Pancreas (tissue), 10 donors: ENCODE data around the gene SMARCA1. TPM values are rescaled to one million over a fixed set of nuclear protein-coding genes. Genes with fewer than 3 reads are reported as not detected.

Experiments
- ATAC-seq, 4 donors: fragments of 200-7000 bp; cut with Tn5 transposase; one replicate each; pipeline versions ENCODE4 v1.8.0 to v1.9.1; 2020; ENCODE audit warnings: mild to moderate bottlenecking in 4 of 4, moderate library complexity in 4 of 4
- DNase-seq, 6 donors: peaks; one replicate each; pipeline ENCODE4 v3.0.0-alpha.2; 2020
- FAIRE-seq: peaks from 2 replicates; lab custom pipeline; 2012; peaks lifted over from hg19 to GRCh38; lab: Jason Lieb, UNC
- H3K27ac ChIP-seq, 4 donors: fragments of 200-600 bp; sonication (generic); 1 replicate in 3 of 4; 2 replicates in 1 of 4; pipeline versions ENCODE4 v1.5.0 to v1.8.0; 2020
- H3K27me3 ChIP-seq, 4 donors: fragments of 200-600 bp; one replicate each; pipeline ENCODE4 v1.8.0; 2021
- H3K36me3 ChIP-seq, 3 donors: fragments of 200-600 bp; sonication (generic) in 1 of 3; one replicate each; pipeline versions ENCODE4 v1.5.0 to v1.8.0; 2020 to 2021
- H3K4me1 ChIP-seq, 3 donors: fragments of 200-600 bp; one replicate each; pipeline ENCODE4 v1.8.0; 2021
- H3K4me3 ChIP-seq, 4 donors: fragments of 200-600 bp; sonication (generic) in 2 of 4; one replicate each; pipeline versions ENCODE4 v1.5.0 to v1.8.0; 2020 to 2021
- H3K9me3 ChIP-seq, 4 donors: fragments of 200-600 bp; one replicate each; pipeline ENCODE4 v1.8.0; 2021
- CTCF ChIP-seq, 4 donors: fragments of 200-600 bp; sonication (generic) in 3 of 4; IDR thresholded peaks; one replicate each; pipeline versions ENCODE4 v1.5.0 to v1.8.0; 2021; ENCODE audit warnings: antibody characterized with exemption in 4 of 4
- WGBS, 2 donors: extraction: QIAGEN DNeasy Blood & Tissue Kit; methylation state at CpG; one replicate each; pipeline ENCODE4 v1.1.7; 2013; 5-methylcytosine and 5-hydroxymethylcytosine counted together
- intact Hi-C, 3 donors: fragments of 100-400 bp; cut with DNase I; formaldehyde crosslinking; loops; one replicate each; pipeline versions ENCODE4 v1.11.1 to v1.14.2; 2022
- polyA plus RNA-seq, 2 donors: library from polyadenylated mRNA; stranded (reverse); fragments of 200-250 nt; gene quantifications; one replicate each; pipeline ENCODE4 v1.2.3, GENCODE V29; 2013
- total RNA-seq, 6 donors: library from RNA; stranded (reverse); fragmentation: NEBNext Ultra II Directional in 4 of 6; extraction: Animal tissue kit (Norgen Biotek cat#: 25700) in 4 of 6; gene quantifications; one replicate each; pipeline versions ENCODE4 v1.2.1 to v1.2.4, GENCODE V29; 2021 to 2023
- donor health status: healthy with polysubstance abuse.
- donor health status: DM: no; HTN: no; CAD: no; lungs with moderate emphysema.
- donor health status: DM: no; HTN: no; CAD: no.
- donor health status: control.
- donor health status: control.
- donor health status: Bipolar disorder and iron deficiency.
- donor health status: DM: yes; HTN: yes; CAD: no.
- donor health status: DM: no; HTN: no; CAD: no.
- donor health status: DM: no; HTN: no; CAD: no.
- donor health status: DM: yes; HTN: yes; CAD: no.

Gene SMARCA1
- total and polyA plus RNA-seq, 8 donors = 6.8 to 27.6 (median 11.4) TPM

DNA sequence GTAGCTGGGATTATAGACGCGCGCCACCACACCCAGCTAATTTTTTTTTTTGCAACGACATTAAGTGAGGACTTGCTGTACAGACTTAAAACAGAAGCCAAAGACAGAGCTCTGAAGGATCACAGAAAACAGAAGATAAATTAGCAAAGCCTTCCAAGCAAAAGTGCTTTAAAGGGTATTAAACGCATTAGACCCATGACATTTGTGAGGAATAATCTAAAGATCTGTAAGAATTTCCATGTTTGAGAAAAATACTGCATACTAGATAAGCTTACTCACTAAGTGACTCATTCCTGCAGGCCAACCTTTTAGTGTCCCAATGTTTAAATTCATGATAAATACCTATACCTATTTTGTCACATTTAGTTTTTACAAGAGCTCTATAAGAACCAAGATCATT is 27.4 kb downstream of the SMARCA1 start:
- intact Hi-C loops = no loop called here
- H3K4me3 ChIP-seq = no peak overlapping the region
- no peak for FAIRE-seq
- no peaks in the 10 kb centered on the region for H3K4me1 ChIP-seq
- WGBS, 2 donors = 73 to 95% methylated on average over 5 of the region's 5 CpGs
- H3K27me3 ChIP-seq = no peaks in the 10 kb centered on the region
- no peak for ATAC-seq
- H3K36me3 ChIP-seq = peaks cover 0 to 5% (median 0%) of the 10 kb centered on the region in 3 donors
- TF ChIP-seq CTCF (IDR thresholded peaks at IDR 0.05) = no peak
- H3K27ac ChIP-seq = no peak overlapping the region
- no peak for DNase-seq
- H3K9me3 ChIP-seq = no peaks in the 10 kb centered on the region

DNA sequence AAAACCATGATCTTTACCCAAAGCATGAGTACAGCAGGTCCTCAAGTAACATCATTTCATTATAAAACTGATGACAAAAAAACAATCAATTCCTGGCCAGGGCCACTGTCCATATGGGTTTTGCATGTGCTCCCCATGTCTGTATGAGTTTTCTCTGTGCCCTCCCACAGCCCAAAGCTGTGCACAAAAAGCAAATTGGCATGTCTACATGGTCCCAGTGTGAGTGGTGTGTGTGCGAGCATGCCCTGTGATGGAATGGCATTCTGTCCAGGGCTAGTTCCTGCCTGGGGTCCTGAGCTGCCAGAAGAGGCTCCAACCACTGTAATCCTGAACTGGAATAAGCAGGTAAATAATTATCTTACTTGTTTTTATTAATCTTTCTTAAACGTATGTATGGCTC is 28.4 kb downstream of the SMARCA1 start:
- FAIRE-seq (no peak), DNase-seq (no peak), ATAC-seq (no peak)
- no peaks in the 10 kb centered on the region for H3K4me1 ChIP-seq
- no peak overlapping the region for H3K27ac ChIP-seq
- H3K36me3 ChIP-seq = peaks cover 0 to 5% (median 0%) of the 10 kb centered on the region in 3 donors
- H3K27me3 ChIP-seq = no peaks in the 10 kb centered on the region
- no peak overlapping the region for H3K4me3 ChIP-seq
- WGBS, 2 donors = 68 to 75% methylated on average over 2 of the region's 2 CpGs
- intact Hi-C loops = no loop called here
- TF ChIP-seq CTCF (IDR thresholded peaks at IDR 0.05) = no peak
- no peaks in the 10 kb centered on the region for H3K9me3 ChIP-seq

GRCh38 chrX:129493643-129494042 is 29.6 kb downstream of the SMARCA1 start:
- ATAC-seq = no peak
- no peak for FAIRE-seq

GRCh38 chrX:129490330-129490729 is 33.0 kb downstream of the SMARCA1 start:
- WGBS, 2 donors = 64 to 87% methylated on average over 2 of the region's 2 CpGs
- no peak for DNase-seq
- Histone ChIP-seq H3K4me1 (no peaks in the 10 kb centered on the region), H3K9me3 (no peaks in the 10 kb centered on the region), H3K27me3 (peaks cover 0 to 12% (median 0%) of the 10 kb centered on the region in 4 donors), H3K36me3 (peaks cover 0 to 8% (median 0%) of the 10 kb centered on the region in 3 donors), H3K27ac (no peak overlapping the region), H3K4me3 (no peak overlapping the region)
- intact Hi-C loops = no loop called here
- no peak for TF ChIP-seq CTCF (IDR thresholded peaks at IDR 0.05)
- no peak for ATAC-seq
- FAIRE-seq = no peak

More at GRCh38 chrX:129493643-129494042, 29.6 kb downstream of the SMARCA1 start:
- H3K27me3 ChIP-seq = peaks cover 0 to 5% (median 0%) of the 10 kb centered on the region in 4 donors
- WGBS, 2 donors = 56 to 77% methylated on average over 4 of the region's 4 CpGs
- no peak for TF ChIP-seq CTCF (IDR thresholded peaks at IDR 0.05)
- H3K27ac ChIP-seq = no peak overlapping the region
- DNase-seq = no peak
- no peak overlapping the region for H3K4me3 ChIP-seq
- no peaks in the 10 kb centered on the region for H3K9me3 ChIP-seq
- peaks cover 0 to 5% (median 0%) of the 10 kb centered on the region in 3 donors for H3K36me3 ChIP-seq
- no peaks in the 10 kb centered on the region for H3K4me1 ChIP-seq
- intact Hi-C loops = no loop called here

DNA sequence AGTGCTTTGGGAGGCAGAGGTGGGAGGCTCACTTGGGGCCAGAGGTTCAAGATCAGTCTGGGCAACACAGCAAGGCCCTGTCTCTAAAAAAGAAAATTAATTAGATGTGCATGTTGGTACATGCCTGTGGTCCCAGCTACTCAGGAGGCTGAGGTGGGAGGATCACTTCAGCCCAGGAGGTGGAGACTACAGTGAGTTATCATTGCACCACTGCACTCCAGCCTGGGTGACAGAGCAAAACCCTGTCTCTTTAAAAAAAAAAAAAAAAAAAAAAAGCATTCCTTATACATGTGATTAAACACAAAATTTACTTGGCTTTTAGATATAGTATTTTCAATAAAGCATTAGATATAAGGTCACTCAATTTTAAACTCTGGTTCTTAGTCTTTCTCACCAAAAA is 34.9 kb downstream of the SMARCA1 start:
- no peak overlapping the region for H3K4me3 ChIP-seq
- H3K27ac ChIP-seq = no peak overlapping the region
- no peaks in the 10 kb centered on the region for H3K4me1 ChIP-seq
- H3K9me3 ChIP-seq = no peaks in the 10 kb centered on the region
- TF ChIP-seq CTCF (IDR thresholded peaks at IDR 0.05) = no peak
- H3K27me3 ChIP-seq = peaks cover 0 to 12% (median 0%) of the 10 kb centered on the region in 4 donors
- ATAC-seq (no peak), FAIRE-seq (no peak), DNase-seq (no peak)
- H3K36me3 ChIP-seq = peaks cover 0 to 8% (median 0%) of the 10 kb centered on the region in 3 donors
- intact Hi-C loops = no loop called here
